Endothelial cell of umbilical vein (primary cell): Measurements from ENCODE around the gene RTN4. TPM values are rescaled to one million over a fixed set of nuclear protein-coding genes. Genes with fewer than 3 reads are reported as not detected.

Source experiments
- BruUV-seq: library from RNA; stranded (reverse); fragments of 400-500 nt; replicated peaks from 2 replicates; lab custom pipeline; 2021; lab: Mats Ljungman, UMichigan
- CTCF ChIA-PET: fragments of 300-600, 350-600 bp; sonication (Branson Sonifier 250); formaldehyde crosslinking; loops from one replicate; lab custom pipeline; 2021; ENCODE audit warnings: antibody characterized with exemption, inconsistent platforms; lab: Charles Lee
- POLR2A ChIA-PET: fragments of 300-600, 350-600 bp; sonication (Branson Sonifier 250); formaldehyde crosslinking; loops from one replicate; lab custom pipeline; 2021; ENCODE audit warnings: antibody characterized with exemption, inconsistent platforms; lab: Charles Lee
- DNase-seq: peaks from one replicate; pipeline ENCODE4 v3.0.0-alpha.2; 2011; ENCODE audit warnings: low read depth, low spot score
- FAIRE-seq: peaks from 2 replicates; lab custom pipeline; 2011; peaks lifted over from hg19 to GRCh38; lab: Jason Lieb, UNC
- H2AFZ ChIP-seq: 2 replicates; pipeline ENCODE4 v1.6.0; 2012; ENCODE audit warnings: low read depth, low read length, control low read depth, inconsistent platforms
- H3K27ac ChIP-seq: 2 replicates; pipeline ENCODE4 v1.5.1; 2011; ENCODE audit warnings: low read depth, mild to moderate bottlenecking, control low read depth, low read length, moderate library complexity; ENCODE audit not compliant: insufficient read depth
- H3K27me3 ChIP-seq, 2 experiments: 2 replicates each; pipeline versions ENCODE4 v1.6.0 to v1.6.1; 2011; ENCODE audit warnings: low read length in 2 of 2, mixed read lengths in 1 of 2; ENCODE audit not compliant: control insufficient read depth in 2 of 2, insufficient read depth in 2 of 2
- H3K36me3 ChIP-seq, 2 experiments: 2 replicates in 1 of 2; 3 replicates in 1 of 2; pipeline ENCODE4 v1.5.1; 2011; ENCODE audit warnings: low read length in 2 of 2, mild to moderate bottlenecking in 1 of 2, moderate library complexity in 1 of 2; ENCODE audit not compliant: control insufficient read depth in 2 of 2, insufficient read depth in 2 of 2; ENCODE audit errors: extremely low read depth in 1 of 2
- H3K4me1 ChIP-seq: 3 replicates; pipeline ENCODE4 v1.5.1; 2011; ENCODE audit warnings: mild to moderate bottlenecking, low read length; ENCODE audit not compliant: control insufficient read depth, insufficient read depth; ENCODE audit errors: extremely low read depth
- H3K4me2 ChIP-seq: 2 replicates; pipeline ENCODE4 v1.6.1; 2011; ENCODE audit warnings: low read length, control low read depth, mixed read lengths; ENCODE audit not compliant: insufficient read depth
- H3K4me3 ChIP-seq, 3 experiments: fragments of 200-600 bp in 1 of 3; sonication (generic), shearing (Covaris generic) in 1 of 3; replicated peaks in 1 of 3; 2 replicates each; pipeline ENCODE4 v1.5.1; 2011 to 2016; ENCODE audit warnings: control low read depth in 3 of 3, low read length in 3 of 3, mild to moderate bottlenecking in 2 of 3, inconsistent platforms in 1 of 3, low read depth in 1 of 3, moderate library complexity in 1 of 3; ENCODE audit not compliant: insufficient read depth in 1 of 3
- H3K79me2 ChIP-seq: 2 replicates; pipeline ENCODE4 v1.6.0; 2012; ENCODE audit warnings: low read length, inconsistent platforms; ENCODE audit not compliant: control insufficient read depth, insufficient read depth
- H3K9ac ChIP-seq: replicated peaks from 2 replicates; pipeline ENCODE3; 2011; ENCODE audit warnings: low read length, control low read depth; ENCODE audit not compliant: insufficient read depth; ENCODE audit errors: extremely low read depth
- H3K9me1 ChIP-seq: replicated peaks from 3 replicates; pipeline ENCODE4 v1.6.0; 2011; ENCODE audit warnings: mild to moderate bottlenecking, low read length; ENCODE audit not compliant: control insufficient read depth, insufficient read depth; ENCODE audit errors: extremely low read depth
- H3K9me3 ChIP-seq: replicated peaks from 2 replicates; pipeline ENCODE4 v1.5.1; 2012; ENCODE audit warnings: low read length, inconsistent platforms; ENCODE audit not compliant: control insufficient read depth, insufficient read depth
- H4K20me1 ChIP-seq: replicated peaks from 2 replicates; pipeline ENCODE3; 2011; ENCODE audit warnings: mild to moderate bottlenecking, low read length; ENCODE audit not compliant: control insufficient read depth, insufficient read depth; ENCODE audit errors: extremely low read depth
- CTCF ChIP-seq, 2 donors: IDR thresholded peaks; 1 replicate in 1 of 2; 2 replicates in 1 of 2; pipeline ENCODE4 v1.5.1; 2011; ENCODE audit warnings: low read length in 2 of 2, mild to moderate bottlenecking in 2 of 2, moderate library complexity in 2 of 2, control low read depth in 1 of 2, inconsistent platforms in 1 of 2, low read depth in 1 of 2; ENCODE audit not compliant: insufficient read depth in 1 of 2; ENCODE audit errors: extremely low read depth in 1 of 2
- EZH2 ChIP-seq: IDR thresholded peaks from 2 replicates; pipeline ENCODE4 v1.6.1; 2012; ENCODE audit warnings: borderline replicate concordance, low read depth, mild to moderate bottlenecking, moderate library complexity, low read length, inconsistent platforms; ENCODE audit not compliant: severe bottlenecking
- FOS ChIP-seq: IDR thresholded peaks from 2 replicates; pipeline ENCODE4 v1.6.1; 2011; ENCODE audit warnings: mild to moderate bottlenecking, low read length, moderate library complexity, borderline replicate concordance; ENCODE audit not compliant: insufficient read depth
- GATA2 ChIP-seq: IDR thresholded peaks from 2 replicates; pipeline ENCODE4 v1.7.0; 2011; ENCODE audit warnings: low read depth, mild to moderate bottlenecking, moderate library complexity, mixed read lengths, low read length; ENCODE audit not compliant: insufficient read length, insufficient read depth
- JUN ChIP-seq: IDR thresholded peaks from 2 replicates; pipeline ENCODE4 v1.6.1; 2011; ENCODE audit warnings: borderline replicate concordance, low read depth; ENCODE audit not compliant: insufficient read length, insufficient read depth
- MAX ChIP-seq: IDR thresholded peaks from 2 replicates; pipeline ENCODE4 v1.6.1; 2011; ENCODE audit not compliant: insufficient read depth, insufficient read length
- MYC ChIP-seq: IDR thresholded peaks from one replicate; pipeline ENCODE4 v1.6.1; 2011; ENCODE audit warnings: mild to moderate bottlenecking, low read depth, low read length
- POLR2A ChIP-seq: IDR thresholded peaks from 2 replicates; pipeline ENCODE4 v1.6.1; 2012; ENCODE audit warnings: low read depth, mild to moderate bottlenecking, control low read depth, low read length
- POLR2AphosphoS5 ChIP-seq: IDR thresholded peaks from 2 replicates; pipeline ENCODE4 v1.6.1; 2012; ENCODE audit warnings: low read depth, mild to moderate bottlenecking, control low read depth, low read length, moderate library complexity; ENCODE audit not compliant: insufficient read depth
- dilution Hi-C: fragments of 300-500 bp; cut with MboI; formaldehyde crosslinking; loops from one replicate; pipeline ENCODE4 v1.15.0; 2019; ENCODE audit warnings: low sequenced_read_pairs; ENCODE audit not compliant: extremely low pct_ligation_motif_present
- intact Hi-C: fragments of 100-400 bp; cut with micrococcal nuclease; formaldehyde crosslinking; loops from one replicate; pipeline ENCODE4 v1.10.0; 2022
- polyA plus RNA-seq, 4 experiments: library from polyadenylated mRNA; depleted of rRNA in 3 of 4; stranded (reverse) in 3 of 4; unstranded in 1 of 4; fragments of >200 nt; gene quantifications; 2 replicates each; pipeline versions ENCODE4 v1.2.1 to v1.2.3, GENCODE V29; 2011 to 2012; ENCODE audit warnings: missing spikeins in 1 of 4
- total RNA-seq: library from RNA; stranded (reverse); gene quantifications from 2 replicates; pipeline ENCODE4 v1.2.3, GENCODE V29; 2021

The RTN4 gene
- total and polyA plus RNA-seq, 2 donors (not counting 3 experiments of a cell fraction or from before 2014, with no cell fraction given): 253 to 486 TPM

GRCh38 chr2:55027226-55027625 lies 23.0 kb downstream of the RTN4 start:
- Histone ChIP-seq H3K4me2 (no peak overlapping the region), H3K27me3 (no peaks in the 10 kb centered on the region), H3K4me1 (peaks cover 8% of the 10 kb centered on the region), H3K9me1 (no peaks in the 10 kb centered on the region), H3K27ac (no peak overlapping the region), H3K79me2 (peaks cover 100% of the 10 kb centered on the region), H3K9ac (no peak overlapping the region), H3K36me3 (no peaks in the 10 kb centered on the region), H3K4me3 (no peak overlapping the region), H4K20me1 (peaks cover 66% of the 10 kb centered on the region), H2AFZ (no peak overlapping the region), H3K9me3 (no peaks in the 10 kb centered on the region)
- ChIA-PET CTCF (interaction anchor here (1.0 to 2.0 kb wide), 4 partner anchors 10 to 141 kb away, joined by 3 to 8 read pairs (median 4); no protein-coding TSS in a partner anchor), POLR2A (no interaction called here)
- TF ChIP-seq POLR2A (no peak), MAX (no peak)
- dilution Hi-C loops (no loop called here), intact Hi-C loops (no loop called here)
- BruUV-seq: no TSS peak
- DNase-seq: no peak
- FAIRE-seq: no peak

- no peaks in the 10 kb centered on the region for H3K27me3 ChIP-seq
- no peaks in the 10 kb centered on the region for H3K9me1 ChIP-seq
- BruUV-seq: no TSS peak
- intact Hi-C loops: no loop called here
- TF ChIP-seq POLR2AphosphoS5 (no peak), MAX (no peak), MYC (no peak), JUN (no peak), FOS (no peak), EZH2 (no peak), CTCF (IDR thresholded peaks at IDR 0.05; ENCODE audit: extremely low read depth in 1 of 2, insufficient read depth in 1 of 2, low read depth in 1 of 2, low read length in 2 of 2) (no peak), POLR2A (no peak), GATA2 (no peak)
- DNase-seq: peak; percentile 22
- POLR2A ChIA-PET: no interaction called here
- dilution Hi-C loops: no loop called here
- no peaks in the 10 kb centered on the region for H3K9me3 ChIP-seq
- H3K4me1 ChIP-seq: peaks cover 17% of the 10 kb centered on the region
- FAIRE-seq: no peak
- H3K4me3 ChIP-seq: no peak overlapping the region
- no peak overlapping the region for H3K27ac ChIP-seq
- CTCF ChIA-PET: interaction anchor here (1.0 to 2.0 kb wide), 6 partner anchors 10 to 142 kb away, joined by 3 to 10 read pairs (median 4); partner anchors contain the start of gene RTN4
- no peaks in the 10 kb centered on the region for H3K36me3 ChIP-seq
- H2AFZ ChIP-seq: no peak overlapping the region
- H3K9ac ChIP-seq: no peak overlapping the region
- H4K20me1 ChIP-seq: peaks cover 61% of the 10 kb centered on the region
- peaks cover 100% of the 10 kb centered on the region for H3K79me2 ChIP-seq
- H3K4me2 ChIP-seq: no peak overlapping the region
Measured at GRCh38 chr2:55026202-55026601, 24.0 kb downstream of the RTN4 start.
